GM20000 (cell line): ENCODE measurements around the gene TCF15.

ENCODE experiments used
- DNase-seq: peaks from one replicate; pipeline ENCODE4 v3.0.0; 2012; ENCODE audit warnings: low spot score
- CTCF ChIP-seq: IDR thresholded peaks from 2 replicates; pipeline ENCODE4 v1.5.1; 2012; ENCODE audit warnings: mild to moderate bottlenecking, control low read depth; ENCODE audit errors: extremely low read depth, missing control alignments

The TCF15 gene

DNA sequence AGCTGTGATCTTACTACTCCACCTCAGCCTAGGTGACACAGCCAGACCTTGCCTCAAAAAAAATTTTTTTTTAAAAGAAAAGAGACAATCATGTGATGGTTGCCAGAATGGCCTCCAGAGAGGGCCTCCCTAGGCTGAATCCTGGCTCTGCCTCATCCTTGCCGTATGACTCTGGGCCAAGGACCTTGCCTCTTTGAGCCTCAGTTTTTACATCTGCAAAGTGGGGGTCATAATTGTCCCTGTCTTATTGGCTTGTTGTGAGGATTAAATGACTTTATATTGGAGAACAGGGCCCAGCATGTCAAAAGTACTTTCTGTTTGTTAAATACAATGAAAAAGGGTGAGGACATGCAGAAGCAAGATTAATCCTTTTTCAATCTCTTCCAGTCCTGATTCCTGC is 28.5 kb upstream of the TCF15 start:
- no peak for TF ChIP-seq CTCF
- DNase-seq: no peak

DNA sequence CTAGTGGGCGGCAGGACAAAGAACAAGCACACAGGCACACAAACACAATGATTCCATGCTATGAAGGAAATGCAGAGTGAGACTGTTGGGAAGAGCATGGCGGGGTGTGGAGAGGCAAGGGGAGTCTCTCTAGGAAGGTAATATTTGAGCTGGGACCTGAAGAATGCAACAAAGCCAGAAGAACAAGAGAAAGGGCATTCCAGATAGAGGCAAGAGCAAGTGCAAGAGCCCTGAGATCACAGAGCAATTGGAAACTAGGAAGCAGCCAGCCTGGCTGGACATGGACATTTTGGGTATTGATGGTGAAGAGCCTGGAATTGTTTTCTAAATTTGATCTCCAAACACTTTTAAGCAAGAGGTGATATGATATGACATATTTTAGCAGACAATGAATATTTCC is 27.4 kb upstream of the TCF15 start:
- no peak for DNase-seq
- no peak for TF ChIP-seq CTCF

DNA sequence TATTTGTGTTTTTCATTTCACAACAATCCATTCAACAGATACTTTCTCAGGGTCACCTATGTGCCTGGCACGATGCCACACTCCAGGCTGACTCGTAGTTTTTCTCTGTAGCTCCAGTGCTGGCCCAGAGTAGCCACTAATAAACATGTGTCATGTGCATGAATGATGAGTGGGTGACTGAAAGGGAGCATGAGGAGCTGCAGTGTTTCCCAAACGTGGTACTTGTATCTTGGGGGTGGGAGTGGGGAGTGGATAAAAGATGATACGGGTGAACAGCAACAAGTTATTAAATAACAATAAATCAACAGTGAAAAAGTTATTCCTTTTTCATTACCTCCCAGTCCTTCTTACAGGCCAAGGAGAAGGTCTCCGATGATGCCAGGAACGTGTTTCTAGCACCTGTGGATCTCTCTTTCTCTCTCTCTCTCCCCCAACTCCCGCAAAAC is 25.8 kb upstream of the TCF15 start:
- DNase-seq: no peak
- TF ChIP-seq CTCF: no peak

GRCh38 chr20:635028-635892 is 25.2 kb upstream of the TCF15 start:
- no peak for TF ChIP-seq CTCF
- no peak for DNase-seq

DNA sequence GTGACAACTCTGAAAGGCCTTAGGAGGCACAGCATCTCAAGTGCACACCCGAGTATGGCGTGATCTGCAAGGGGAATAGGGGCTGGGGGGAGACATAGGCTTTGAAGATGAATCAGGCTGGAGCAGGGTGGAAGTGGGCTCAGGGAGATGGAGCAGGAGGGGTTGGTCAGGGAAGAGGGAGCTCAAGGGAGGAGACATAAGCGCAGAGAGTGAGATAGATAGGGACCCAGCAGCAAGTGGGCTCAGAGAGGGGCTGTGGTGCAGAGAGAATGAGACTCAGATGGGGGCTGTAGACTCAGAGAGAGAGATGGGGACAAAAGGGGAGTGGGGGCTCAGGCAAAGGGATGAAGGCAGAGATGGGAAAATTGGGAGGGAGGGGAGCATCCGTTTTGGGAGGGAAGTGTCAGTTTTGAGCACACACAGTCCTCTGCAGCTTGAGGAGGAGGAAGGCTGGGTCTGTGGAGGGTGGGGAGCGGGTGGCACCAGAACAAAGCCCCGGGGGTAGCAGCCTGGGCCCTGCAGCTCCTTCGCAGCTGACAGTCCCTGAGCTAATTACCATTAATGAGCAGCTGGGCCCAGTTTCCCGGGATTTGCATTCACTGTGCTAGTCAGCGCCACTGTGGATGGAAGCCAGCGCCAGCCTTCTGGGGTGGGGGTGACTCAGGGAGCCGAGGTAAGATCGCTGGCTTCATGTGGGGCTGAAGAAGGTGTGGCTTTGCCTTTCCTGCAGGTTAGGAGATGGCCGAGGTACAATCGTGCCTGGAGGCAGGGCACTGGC is 24.2 kb upstream of the TCF15 start:
- TF ChIP-seq CTCF: no peak
- DNase-seq: no peak

GRCh38 chr20:631101-631500 is 21.0 kb upstream of the TCF15 start:
- TF ChIP-seq CTCF: no peak
- no peak for DNase-seq

DNA sequence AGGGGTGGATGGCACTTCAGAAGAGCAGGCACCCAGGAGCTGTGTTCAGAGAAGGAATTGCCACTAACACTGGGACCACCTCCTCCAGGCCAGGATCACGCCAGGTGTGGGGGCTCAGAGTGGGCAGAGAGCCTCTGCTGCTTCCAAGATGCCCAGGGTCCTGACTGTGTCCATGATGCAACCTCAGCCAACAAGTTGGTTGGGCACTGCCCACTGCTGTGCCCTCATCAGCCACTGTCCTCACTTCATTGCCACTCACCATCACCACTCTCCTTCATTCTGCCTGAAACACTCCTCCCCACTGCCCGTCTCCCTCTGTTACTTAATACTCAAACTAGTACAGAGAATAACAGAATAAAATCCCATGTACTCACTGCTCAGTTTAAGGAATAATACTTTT is 16.5 kb upstream of the TCF15 start:
- no peak for TF ChIP-seq CTCF
- no peak for DNase-seq
